Ovary (tissue), 9 donors: ENCODE results near the gene COL23A1. TPM values are rescaled to one million over a fixed set of nuclear protein-coding genes. Genes with fewer than 3 reads are reported as not detected.

Experiments
- DNase-seq, 5 donors: peaks; one replicate each; pipeline ENCODE4 v3.0.0-alpha.2; 2019 to 2020
- H3K27ac ChIP-seq, 2 donors: fragments of 200-600 bp; one replicate each; pipeline versions ENCODE4 v1.5.1 to v1.8.0; 2019 to 2022
- H3K27me3 ChIP-seq: fragments of 200-600 bp; one replicate; pipeline ENCODE4 v1.8.0; 2022
- H3K36me3 ChIP-seq: fragments of 200-600 bp; sonication (generic); one replicate; pipeline ENCODE4 v1.5.1; 2019
- H3K4me1 ChIP-seq: one replicate; pipeline ENCODE4 v1.8.1; 2013; ENCODE audit warnings: mild to moderate bottlenecking, moderate library complexity; ENCODE audit not compliant: insufficient read depth
- H3K4me3 ChIP-seq: fragments of 200-600 bp; sonication (generic); one replicate; pipeline ENCODE4 v1.5.1; 2017
- H3K9me3 ChIP-seq, 2 donors: fragments of 200-600 bp in 1 of 2; sonication (generic) in 1 of 2; one replicate each; pipeline versions ENCODE4 v1.5.1 to v1.8.1; 2013 to 2019; ENCODE audit warnings: mild to moderate bottlenecking in 1 of 2, moderate library complexity in 1 of 2
- CTCF ChIP-seq, 3 donors: fragments of 450-650 bp in 2 of 3; fragments of 200-600 bp in 1 of 3; IDR thresholded peaks; one replicate each; pipeline versions ENCODE4 v1.5.1 to v1.8.0; 2016 to 2022; ENCODE audit warnings: antibody characterized with exemption in 3 of 3, mild to moderate bottlenecking in 1 of 3
- EP300 ChIP-seq: sonication (generic); formaldehyde crosslinking; IDR thresholded peaks from one replicate; pipeline ENCODE4 v1.6.1; 2017; ENCODE audit warnings: antibody characterized with exemption
- POLR2A ChIP-seq: fragments of 450-650 bp; IDR thresholded peaks from one replicate; pipeline ENCODE4 v1.6.1; 2017; ENCODE audit warnings: antibody characterized with exemption, mild to moderate bottlenecking, moderate library complexity
- WGBS, 3 donors: extraction: QIAGEN DNeasy Blood & Tissue Kit in 1 of 3; methylation state at CpG; one replicate each; pipeline versions ENCODE4 v1.1.5 to v1.1.7; 2013 to 2017; 5-methylcytosine and 5-hydroxymethylcytosine counted together
- intact Hi-C, 4 donors: fragments of 100-400 bp; cut with DNase I; formaldehyde crosslinking; loops; one replicate each; pipeline versions ENCODE4 v1.11.0 to v1.15.1; 2022 to 2023
- polyA plus RNA-seq, 2 donors: library from polyadenylated mRNA; stranded (reverse); fragments of 200-250 nt in 1 of 2; fragments of 350-450 nt in 1 of 2; fragmentation: Illumina TruSeq in 1 of 2; extraction: RNeasy Lipid Tissue Mini Kit (QIAGEN cat#74804) in 1 of 2; gene quantifications; one replicate each; pipeline ENCODE4 v1.2.3, GENCODE V29; 2013 to 2014
- total RNA-seq, 7 donors: library from RNA; depleted of rRNA in 2 of 7; stranded (reverse); fragments of >200 nt in 2 of 7; fragmentation: NEBNext Ultra II Directional in 3 of 7; extraction: Animal tissue kit (Norgen Biotek cat#: 25700) in 3 of 7; gene quantifications; one replicate each; pipeline versions ENCODE4 v1.1.0 to v1.2.4, GENCODE V29; 2016 to 2023
- donor health status: DM: no; HTN: no; CAD: no; lungs with moderate emphysema.
- donor health status: DM: no; HTN: no; CAD: no.
- donor health status: Bipolar disorder and iron deficiency.
- donor health status: DM: yes; HTN: yes; CAD: no.
- donor health status: DM: no; HTN: no; CAD: no.
- donor health status: DM: yes; HTN: yes; CAD: no.

The COL23A1 gene
- total and polyA plus RNA-seq, 9 donors = 0.13 to 0.92 (median 0.39) TPM; not detected in 1

- Histone ChIP-seq H3K27ac (no peak overlapping the region), H3K36me3 (no peaks in the 10 kb centered on the region), H3K27me3 (no peaks in the 10 kb centered on the region), H3K4me3 (no peak overlapping the region), H3K4me1 (no peaks in the 10 kb centered on the region), H3K9me3 (no peaks in the 10 kb centered on the region)
- intact Hi-C loops = loop anchor here in 1 of 4 donors (10.0 kb wide), 1 partner anchor 74 kb away; no protein-coding TSS in a partner anchor
- WGBS, 3 donors = 81 to 88% (median 85%) methylated on average over 15 of the region's 15 CpGs
- no peak for TF ChIP-seq CTCF (IDR thresholded peaks at IDR 0.05)
- no peak for TF ChIP-seq EP300
- TF ChIP-seq POLR2A = no peak
- DNase-seq = no peak
Measured at GRCh38 chr5:178580271-178580955, 9.8 kb downstream of the COL23A1 start.

- no peak overlapping the region for H3K27ac ChIP-seq
- H3K9me3 ChIP-seq = no peaks in the 10 kb centered on the region
- H3K27me3 ChIP-seq = no peaks in the 10 kb centered on the region
- 86 to 91% (median 86%) methylated on average over 7 of the region's 7 CpGs for WGBS, 3 donors
- no peak for TF ChIP-seq POLR2A
- no peak overlapping the region for H3K4me3 ChIP-seq
- H3K36me3 ChIP-seq = no peaks in the 10 kb centered on the region
- intact Hi-C loops = no loop called here
- H3K4me1 ChIP-seq = no peaks in the 10 kb centered on the region
- DNase-seq = no peak
Measured at GRCh38 chr5:178577944-178578343, 12.2 kb downstream of the COL23A1 start.

- TF ChIP-seq CTCF (IDR thresholded peaks at IDR 0.05) (no peak), POLR2A (no peak), EP300 (no peak)
- DNase-seq = no peak
- intact Hi-C loops = no loop called here
- Histone ChIP-seq H3K9me3 (no peaks in the 10 kb centered on the region), H3K27me3 (no peaks in the 10 kb centered on the region), H3K4me1 (no peaks in the 10 kb centered on the region), H3K27ac (no peak overlapping the region), H3K4me3 (no peak overlapping the region), H3K36me3 (no peaks in the 10 kb centered on the region)
- 62 to 69% (median 66%) methylated on average over 18 to 31 of the region's 31 CpGs for WGBS, 3 donors
Measured at GRCh38 chr5:178577376-178577839, 12.8 kb downstream of the COL23A1 start.

DNA sequence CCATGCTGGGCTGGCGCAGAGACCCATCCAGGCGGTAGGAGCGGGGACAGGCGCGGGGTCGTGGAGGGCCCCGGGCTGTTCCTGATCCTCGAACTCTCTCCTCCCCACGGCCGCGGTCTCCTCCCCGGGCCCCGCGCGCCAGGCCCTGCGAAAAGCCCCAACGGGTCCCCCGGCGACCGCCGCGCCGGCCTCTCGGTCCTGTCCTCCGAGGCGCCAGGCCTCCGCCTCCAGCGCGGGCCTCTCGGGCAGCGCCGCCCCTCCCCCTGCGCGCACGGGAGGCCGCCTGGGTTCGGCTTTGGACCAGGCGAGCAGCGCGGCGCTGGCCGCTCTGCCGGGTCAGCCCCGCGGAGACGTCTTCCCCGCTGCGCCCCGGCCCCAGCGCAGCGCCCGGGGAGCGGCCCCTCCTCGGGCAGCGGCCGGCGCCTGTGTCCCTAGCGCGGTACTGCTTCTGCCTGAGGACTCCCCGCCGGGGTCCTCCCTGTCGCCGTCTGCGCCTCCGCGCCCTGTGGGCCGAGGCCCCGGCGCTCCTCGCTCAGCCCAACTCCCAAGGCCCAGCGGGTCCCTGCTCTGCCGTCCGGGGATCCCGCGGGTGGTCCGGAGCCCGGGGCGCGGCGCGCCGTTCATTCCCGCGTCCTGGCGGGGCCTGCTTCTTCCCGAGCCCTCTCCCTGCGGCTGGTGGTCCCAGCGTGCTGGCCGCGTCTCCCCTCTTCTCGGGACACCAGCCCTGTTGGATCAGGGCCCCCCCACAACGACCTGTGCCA, 13.4 kb downstream of the COL23A1 start:
- Histone ChIP-seq H3K27ac (no peak overlapping the region), H3K36me3 (no peaks in the 10 kb centered on the region), H3K4me1 (no peaks in the 10 kb centered on the region), H3K4me3 (no peak overlapping the region), H3K27me3 (no peaks in the 10 kb centered on the region), H3K9me3 (no peaks in the 10 kb centered on the region)
- WGBS, 3 donors = 3 to 11% (median 8%) methylated on average over 40 to 92 of the region's 92 CpGs
- no peak for TF ChIP-seq CTCF (IDR thresholded peaks at IDR 0.05)
- no peak for TF ChIP-seq EP300
- DNase-seq = no peak
- intact Hi-C loops = no loop called here

DNA sequence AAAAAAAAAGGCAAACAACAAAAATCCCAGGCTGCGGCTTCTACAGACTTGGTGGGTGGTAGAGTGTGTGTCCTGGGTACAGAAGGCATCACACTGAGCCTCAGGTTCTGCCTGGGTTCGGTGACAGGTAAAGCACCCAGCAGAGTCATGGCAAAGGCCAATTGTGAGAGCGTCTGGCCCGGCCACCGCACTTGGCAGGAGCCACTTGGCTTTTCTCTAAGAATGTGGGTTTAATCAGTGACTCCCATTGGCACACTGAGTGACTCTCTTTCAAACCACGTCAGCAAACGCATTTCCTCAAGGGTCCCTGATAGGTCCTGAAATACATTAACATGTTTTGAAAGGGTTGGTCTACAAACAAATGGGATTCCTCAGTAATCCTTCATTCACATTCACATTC, 17.0 kb downstream of the COL23A1 start:
- DNase-seq = no peak
- TF ChIP-seq CTCF (IDR thresholded peaks at IDR 0.05) (no peak), EP300 (no peak), POLR2A (no peak)
- intact Hi-C loops = no loop called here
- H3K27me3 ChIP-seq = no peaks in the 10 kb centered on the region
- H3K4me3 ChIP-seq = no peak overlapping the region
- no peak overlapping the region for H3K27ac ChIP-seq
- no peaks in the 10 kb centered on the region for H3K9me3 ChIP-seq
- H3K36me3 ChIP-seq = no peaks in the 10 kb centered on the region
- no peaks in the 10 kb centered on the region for H3K4me1 ChIP-seq
- 91 to 94% (median 92%) methylated on average over 7 of the region's 7 CpGs for WGBS, 3 donors
